Mucosa of rectum (tissue), 2 donors: ENCODE results near the gene TTC7B.

Experiments
- H3K27ac ChIP-seq, 2 donors: one replicate each; pipeline ENCODE4 v1.7.0; 2013; ENCODE audit warnings: inconsistent platforms in 2 of 2, low read depth in 2 of 2, low read length in 2 of 2
- H3K27me3 ChIP-seq, 2 donors: one replicate each; pipeline ENCODE4 v1.7.0; 2013; ENCODE audit warnings: low read length in 2 of 2; ENCODE audit not compliant: control insufficient read depth in 2 of 2, insufficient read depth in 2 of 2
- H3K36me3 ChIP-seq, 2 donors: one replicate each; pipeline ENCODE4 v1.7.0; 2013; ENCODE audit warnings: low read length in 2 of 2; ENCODE audit not compliant: control insufficient read depth in 2 of 2, insufficient read depth in 2 of 2
- H3K4me1 ChIP-seq, 2 donors: one replicate each; pipeline ENCODE4 v1.7.0; 2013; ENCODE audit warnings: low read length in 2 of 2, mild to moderate bottlenecking in 1 of 2; ENCODE audit not compliant: control insufficient read depth in 2 of 2, insufficient read depth in 2 of 2
- H3K4me3 ChIP-seq, 2 donors: one replicate each; pipeline ENCODE4 v1.7.0; 2013; ENCODE audit warnings: low read length in 2 of 2
- H3K9ac ChIP-seq, 2 donors: one replicate each; pipeline ENCODE4 v1.7.0; 2013; ENCODE audit warnings: low read length in 2 of 2, low read depth in 1 of 2, mild to moderate bottlenecking in 1 of 2
- H3K9me3 ChIP-seq, 2 donors: one replicate each; pipeline ENCODE4 v1.7.0; 2013; ENCODE audit warnings: low read length in 2 of 2; ENCODE audit not compliant: control insufficient read depth in 2 of 2
- donor health status: healthy.
- donor health status: Normal muscosa, but diverticular disease.

The TTC7B gene

DNA sequence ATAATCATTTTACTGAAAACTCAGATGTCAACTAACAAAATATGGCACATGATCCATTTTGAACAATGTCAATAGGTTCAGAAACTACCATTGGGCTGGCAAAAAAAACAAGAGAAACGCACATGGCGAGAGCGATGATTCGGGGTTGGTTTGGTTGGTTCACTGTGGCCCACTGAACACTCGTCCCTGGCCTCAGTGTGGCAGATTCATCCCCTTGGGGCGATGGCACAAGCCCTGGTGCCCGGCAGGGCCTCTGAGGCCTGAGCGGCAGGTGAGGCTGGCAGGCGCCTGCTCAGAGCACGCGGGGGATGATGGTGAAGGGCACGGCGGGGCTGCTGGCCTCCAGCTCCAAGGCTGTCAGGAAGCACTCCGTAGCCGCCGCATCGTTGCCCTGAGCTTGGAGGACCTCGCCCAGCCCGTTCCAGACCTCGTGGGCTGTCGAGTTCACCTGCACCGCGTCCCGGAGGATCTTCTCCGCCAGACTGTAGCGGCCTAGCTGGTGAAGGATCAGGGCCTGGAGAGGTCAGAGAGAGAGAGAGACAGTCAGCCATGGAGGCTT, 275.1 kb downstream of the TTC7B start:
- H3K4me3 ChIP-seq, result no peak overlapping the region
- H3K36me3 ChIP-seq, result no peaks in the 10 kb centered on the region
- H3K4me1 ChIP-seq, result no peaks in the 10 kb centered on the region
- H3K27me3 ChIP-seq, result no peaks in the 10 kb centered on the region
- H3K9ac ChIP-seq, result no peak overlapping the region
- no peaks in the 10 kb centered on the region for H3K9me3 ChIP-seq
- H3K27ac ChIP-seq, result no peak overlapping the region

DNA sequence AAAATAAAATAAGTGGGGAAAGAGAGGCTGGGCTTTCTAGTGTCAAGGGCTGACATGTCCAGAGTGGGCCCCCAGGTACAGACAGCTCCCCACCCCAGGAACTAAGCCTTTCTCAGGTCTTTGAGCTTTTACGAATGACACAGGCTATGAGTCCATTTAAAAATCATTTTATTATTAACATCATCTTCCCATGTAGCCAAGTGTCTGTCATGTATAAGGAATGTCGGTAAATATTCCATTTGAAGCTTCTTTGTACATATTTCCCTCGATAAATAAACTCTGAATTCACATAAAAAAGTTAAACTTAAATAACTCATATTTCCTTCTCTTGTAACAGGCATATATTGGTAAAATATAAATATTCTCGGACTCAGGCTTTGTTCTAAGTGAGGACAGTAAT, 275.8 kb downstream of the TTC7B start:
- no peaks in the 10 kb centered on the region for H3K9me3 ChIP-seq
- H3K36me3 ChIP-seq, result no peaks in the 10 kb centered on the region
- no peaks in the 10 kb centered on the region for H3K27me3 ChIP-seq

DNA sequence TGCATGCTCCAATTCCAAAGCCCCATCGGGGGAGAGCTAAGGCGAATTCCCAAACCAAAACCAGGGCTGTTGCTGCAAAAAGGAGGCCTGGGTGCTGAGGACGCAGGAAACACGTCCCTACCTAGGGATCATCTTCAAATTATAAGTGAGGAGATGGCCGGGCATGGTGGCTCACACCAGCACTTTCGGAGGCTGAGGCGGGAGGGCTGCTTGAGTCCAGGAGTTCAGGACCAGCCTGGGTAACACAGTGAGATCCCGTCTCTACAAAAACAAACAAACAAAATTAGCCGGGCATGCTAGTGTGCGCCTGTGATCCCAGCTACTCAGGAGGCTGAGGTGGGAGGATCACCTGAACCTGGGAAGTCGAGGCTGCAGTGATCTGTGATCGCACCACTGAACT, 276.2 kb downstream of the TTC7B start:
- Histone ChIP-seq H3K9ac (no peak overlapping the region), H3K36me3 (no peaks in the 10 kb centered on the region), H3K4me1 (no peaks in the 10 kb centered on the region), H3K9me3 (no peaks in the 10 kb centered on the region), H3K27me3 (no peaks in the 10 kb centered on the region), H3K27ac (no peak overlapping the region), H3K4me3 (no peak overlapping the region)

More for the DNA sequence above, 275.8 kb downstream of the TTC7B start:
- H3K9ac ChIP-seq, result no peak overlapping the region
- H3K4me1 ChIP-seq, result no peaks in the 10 kb centered on the region
- no peak overlapping the region for H3K4me3 ChIP-seq
- H3K27ac ChIP-seq, result no peak overlapping the region

DNA sequence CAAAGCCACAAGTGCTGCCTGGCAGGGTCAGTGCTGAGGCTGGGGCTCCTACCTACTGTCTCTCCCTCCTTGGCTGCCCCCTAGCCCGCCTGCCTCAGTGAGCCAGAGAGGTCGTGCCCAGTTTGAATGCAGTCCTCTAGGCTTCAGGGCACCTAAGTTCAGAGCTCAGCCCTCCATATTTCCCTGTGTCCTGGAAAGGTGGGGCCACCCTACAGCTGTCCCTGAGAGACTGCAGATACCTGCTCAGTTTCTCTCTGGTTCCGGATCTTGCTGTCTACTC, 276.8 kb downstream of the TTC7B start:
- no peaks in the 10 kb centered on the region for H3K27me3 ChIP-seq
- H3K4me3 ChIP-seq, result no peak overlapping the region
- no peaks in the 10 kb centered on the region for H3K36me3 ChIP-seq
- no peaks in the 10 kb centered on the region for H3K4me1 ChIP-seq
- H3K27ac ChIP-seq, result no peak overlapping the region
- no peak overlapping the region for H3K9ac ChIP-seq
- no peaks in the 10 kb centered on the region for H3K9me3 ChIP-seq

DNA sequence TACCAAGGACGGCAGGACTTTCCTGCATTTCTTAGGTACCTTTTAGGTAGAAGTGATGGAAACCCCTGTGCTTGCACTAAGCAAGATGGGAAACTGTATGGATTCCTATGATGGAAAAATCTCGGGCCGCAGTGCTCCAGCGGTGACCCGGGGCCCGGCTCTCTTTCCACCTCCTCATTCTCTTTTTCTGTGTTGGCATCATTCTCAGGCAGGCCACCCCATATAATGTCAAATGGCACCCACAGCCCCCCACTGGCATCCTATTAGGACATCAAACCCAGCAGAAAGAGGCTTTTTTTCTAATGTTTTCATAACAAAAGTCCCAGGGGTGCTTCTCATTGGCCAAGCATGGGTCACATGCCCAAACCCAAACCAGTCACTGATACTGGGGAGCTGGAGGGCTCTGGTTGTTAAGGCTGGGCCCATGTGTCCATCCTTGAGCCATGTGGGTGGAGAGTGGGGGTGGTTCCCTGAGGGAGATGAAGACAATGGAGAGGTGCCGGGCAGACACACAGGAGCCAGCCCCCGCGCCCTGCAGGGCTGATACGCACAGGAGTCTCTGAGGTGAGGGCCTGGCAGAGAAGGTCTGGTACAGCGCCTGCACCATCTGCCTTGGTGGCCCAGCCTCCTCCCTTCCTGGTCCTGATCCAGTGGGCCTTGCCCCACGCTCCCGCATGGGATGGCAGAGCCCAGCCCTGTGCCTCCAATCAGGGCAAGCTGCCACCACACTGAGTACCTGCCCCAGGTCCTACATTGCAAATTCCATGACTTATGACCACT, 277.3 kb downstream of the TTC7B start:
- H3K27ac ChIP-seq, result no peak overlapping the region
- no peaks in the 10 kb centered on the region for H3K4me1 ChIP-seq
- H3K9ac ChIP-seq, result no peak overlapping the region
- no peak overlapping the region for H3K4me3 ChIP-seq
- no peaks in the 10 kb centered on the region for H3K27me3 ChIP-seq
- H3K9me3 ChIP-seq, result no peaks in the 10 kb centered on the region
- H3K36me3 ChIP-seq, result no peaks in the 10 kb centered on the region

DNA sequence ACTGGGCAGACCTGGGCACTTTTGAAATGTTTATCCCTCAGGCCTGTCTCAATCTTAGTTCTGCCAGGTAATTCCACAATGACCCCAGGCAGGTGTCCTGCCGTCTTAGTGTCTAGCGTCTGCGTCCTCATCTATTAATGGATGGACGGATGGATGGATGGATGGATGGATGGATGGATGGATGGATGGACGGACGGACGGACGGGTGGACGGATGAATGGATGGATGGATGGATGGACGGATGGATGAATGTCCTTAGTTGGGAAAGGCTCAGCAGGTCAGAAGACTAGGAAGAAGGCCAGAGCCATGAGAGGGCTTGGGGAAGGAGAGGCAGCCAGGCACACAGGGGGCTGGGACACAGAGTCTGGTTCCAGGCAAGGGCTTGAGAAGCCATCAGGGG, 278.1 kb downstream of the TTC7B start:
- Histone ChIP-seq H3K27ac (no peak overlapping the region), H3K4me3 (no peak overlapping the region), H3K27me3 (no peaks in the 10 kb centered on the region), H3K36me3 (no peaks in the 10 kb centered on the region), H3K9ac (no peak overlapping the region), H3K9me3 (no peaks in the 10 kb centered on the region), H3K4me1 (no peaks in the 10 kb centered on the region)

DNA sequence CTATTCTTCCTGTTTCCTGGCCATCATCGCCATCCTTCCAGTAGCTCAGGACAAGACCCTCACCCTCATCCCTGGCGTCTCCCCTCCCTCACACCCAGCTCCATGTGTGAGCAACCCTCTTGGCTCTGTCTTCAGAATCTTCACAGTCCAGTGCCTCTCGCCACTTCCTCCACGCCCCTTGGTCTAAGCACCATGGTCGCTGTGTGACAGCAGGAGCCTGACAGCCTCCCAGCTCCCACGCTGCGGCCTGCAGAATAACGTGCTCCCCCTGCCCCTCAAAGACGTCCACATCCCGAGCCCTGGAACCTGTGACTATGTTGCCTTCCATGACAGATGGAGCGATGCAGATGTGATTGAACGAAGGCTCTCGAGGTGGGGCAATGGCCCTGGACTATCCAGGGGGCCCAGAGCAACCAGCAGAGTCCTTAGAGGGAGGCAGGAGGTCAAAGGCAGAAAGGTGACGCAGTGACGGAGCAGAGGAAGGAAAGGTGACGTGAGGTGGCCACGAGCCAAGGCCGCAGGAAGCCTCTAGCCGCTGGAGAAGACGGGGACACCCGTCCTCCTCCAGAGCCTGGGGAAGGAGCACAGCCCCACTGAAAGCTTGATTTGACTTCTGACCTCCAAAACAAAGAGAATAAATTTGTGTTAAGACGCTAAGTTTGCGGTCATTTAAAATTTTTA, 279.6 kb downstream of the TTC7B start:
- no peaks in the 10 kb centered on the region for H3K36me3 ChIP-seq
- H3K9ac ChIP-seq, result no peak overlapping the region
- H3K27ac ChIP-seq, result no peak overlapping the region
- H3K4me3 ChIP-seq, result no peak overlapping the region
- H3K27me3 ChIP-seq, result no peaks in the 10 kb centered on the region
- H3K9me3 ChIP-seq, result no peaks in the 10 kb centered on the region
- no peaks in the 10 kb centered on the region for H3K4me1 ChIP-seq

DNA sequence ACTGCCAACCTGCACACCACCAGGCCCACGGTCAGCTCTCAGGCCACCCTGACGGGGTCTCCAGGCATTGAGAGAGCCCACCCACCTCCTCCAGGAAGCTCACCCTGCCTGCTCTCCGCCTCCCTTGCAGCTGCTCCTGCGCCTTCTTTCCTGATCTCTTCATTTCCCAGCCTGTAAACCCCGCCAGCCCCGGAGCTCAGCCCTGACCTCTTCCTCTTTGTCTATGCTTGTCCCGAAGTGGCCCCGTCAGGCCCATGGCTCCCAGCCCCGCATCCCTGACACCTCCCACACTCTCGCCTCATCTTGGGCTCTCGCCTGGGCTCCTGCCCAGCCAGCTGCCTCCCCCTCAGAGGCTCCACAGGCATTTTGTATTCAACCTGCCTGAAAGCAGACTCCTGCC, 280.1 kb downstream of the TTC7B start:
- H3K4me3 ChIP-seq, result no peak overlapping the region
- no peak overlapping the region for H3K9ac ChIP-seq
- H3K27ac ChIP-seq, result no peak overlapping the region
- H3K36me3 ChIP-seq, result no peaks in the 10 kb centered on the region
- no peaks in the 10 kb centered on the region for H3K9me3 ChIP-seq
- H3K4me1 ChIP-seq, result no peaks in the 10 kb centered on the region
- H3K27me3 ChIP-seq, result no peaks in the 10 kb centered on the region

DNA sequence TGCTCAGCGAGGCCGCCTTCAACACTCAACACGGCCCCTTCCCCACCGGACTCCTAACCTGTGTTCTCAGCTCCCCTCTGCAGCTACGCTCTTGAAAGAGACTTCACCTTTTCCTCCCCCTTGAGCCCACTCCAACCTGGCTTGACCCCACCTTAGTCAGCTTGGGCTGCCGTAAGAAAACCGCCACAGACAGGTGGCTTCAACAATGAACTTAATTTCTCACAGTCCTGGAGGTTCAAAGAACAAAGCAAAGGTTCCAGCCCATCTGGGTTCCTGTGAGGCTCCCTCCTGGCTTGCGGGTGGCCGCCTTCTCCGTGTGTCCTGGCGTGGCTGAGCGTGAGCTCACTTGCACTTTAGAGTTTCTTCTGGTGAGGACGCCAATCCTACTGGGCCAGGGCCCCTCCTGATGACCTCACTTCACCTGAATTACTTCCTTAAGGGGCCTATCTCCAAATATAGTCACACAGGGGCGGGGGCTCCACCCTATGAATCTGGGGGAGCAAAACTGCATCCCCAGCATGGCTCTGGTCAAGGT, 280.6 kb downstream of the TTC7B start:
- H3K27ac ChIP-seq, result no peak overlapping the region
- no peaks in the 10 kb centered on the region for H3K4me1 ChIP-seq
- no peak overlapping the region for H3K4me3 ChIP-seq
- H3K9ac ChIP-seq, result no peak overlapping the region
- no peaks in the 10 kb centered on the region for H3K36me3 ChIP-seq
- no peaks in the 10 kb centered on the region for H3K9me3 ChIP-seq
- H3K27me3 ChIP-seq, result no peaks in the 10 kb centered on the region

DNA sequence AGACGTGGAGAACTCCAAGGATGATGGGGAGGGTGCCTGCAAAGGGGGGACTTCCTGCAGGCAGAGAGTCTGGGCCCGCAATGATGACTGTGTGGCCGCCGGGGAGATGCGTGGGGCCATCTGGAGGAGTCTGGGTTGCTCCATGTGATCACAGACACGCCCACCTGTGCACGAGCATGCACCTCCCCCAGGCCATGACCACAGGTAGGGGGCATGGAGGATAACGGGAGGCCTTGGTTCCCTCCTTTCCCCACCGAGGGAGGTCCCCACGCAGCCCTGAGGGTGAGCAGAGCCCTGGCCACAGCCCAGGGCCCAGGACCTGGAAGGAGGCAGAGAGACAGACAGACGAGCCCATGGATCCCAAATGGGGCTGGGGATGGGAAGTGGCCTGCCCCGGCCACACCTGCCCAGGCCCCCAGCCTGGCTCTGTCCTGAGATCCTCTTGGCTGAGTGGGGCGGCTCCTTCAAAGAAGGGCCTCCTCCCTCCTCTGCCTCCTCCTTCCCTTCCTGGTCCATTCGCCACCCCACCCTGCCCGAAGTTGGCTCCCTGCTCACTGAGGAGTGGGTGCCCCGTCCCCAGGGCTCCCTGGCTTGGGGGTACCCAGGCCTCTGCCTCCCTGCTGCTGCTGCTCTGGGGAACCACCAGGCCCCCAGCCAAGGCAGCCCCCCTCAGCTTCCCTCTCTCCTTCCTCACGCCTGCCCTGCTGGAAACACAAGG, 281.2 kb downstream of the TTC7B start:
- H3K9me3 ChIP-seq, result no peaks in the 10 kb centered on the region
- no peaks in the 10 kb centered on the region for H3K27me3 ChIP-seq
- no peak overlapping the region for H3K4me3 ChIP-seq
- H3K36me3 ChIP-seq, result no peaks in the 10 kb centered on the region
- H3K9ac ChIP-seq, result no peak overlapping the region
- no peak overlapping the region for H3K27ac ChIP-seq
- H3K4me1 ChIP-seq, result no peaks in the 10 kb centered on the region
